Heart right ventricle (tissue), 16 donors: ENCODE measurements around the gene MROH7. TPM values are rescaled to one million over a fixed set of nuclear protein-coding genes. Genes with fewer than 3 reads are reported as not detected.

Experiments
- ATAC-seq, 8 donors: fragments of 200-7000 bp; cut with Tn5 transposase; one replicate each; pipeline ENCODE4 v1.9.1; 2020; ENCODE audit warnings: mild to moderate bottlenecking in 8 of 8, moderate library complexity in 8 of 8, moderate number of reproducible peaks in 1 of 8
- DNase-seq, 2 donors: peaks; one replicate each; pipeline ENCODE4 v3.0.0-alpha.2; 2020
- H3K27ac ChIP-seq, 10 donors: fragments of 200-600 bp; sonication (generic) in 2 of 10; one replicate each; pipeline versions ENCODE4 v1.5.0 to v1.8.0; 2020 to 2022; ENCODE audit warnings: mild to moderate bottlenecking in 3 of 10
- H3K27me3 ChIP-seq, 7 donors: fragments of 200-600 bp; one replicate each; pipeline ENCODE4 v1.8.0; 2021 to 2022; ENCODE audit warnings: mild to moderate bottlenecking in 2 of 7
- H3K36me3 ChIP-seq, 9 donors: fragments of 200-600 bp; sonication (generic) in 1 of 9; one replicate each; pipeline versions ENCODE4 v1.5.0 to v1.8.0; 2020 to 2022; ENCODE audit warnings: mild to moderate bottlenecking in 2 of 9
- H3K4me1 ChIP-seq, 9 donors: fragments of 200-600 bp; sonication (generic) in 1 of 9; one replicate each; pipeline versions ENCODE4 v1.5.0 to v1.8.0; 2020 to 2022; ENCODE audit warnings: mild to moderate bottlenecking in 4 of 9
- H3K4me3 ChIP-seq, 10 donors: fragments of 200-600 bp; sonication (generic) in 2 of 10; one replicate each; pipeline versions ENCODE4 v1.5.0 to v1.8.0; 2020 to 2022; ENCODE audit warnings: mild to moderate bottlenecking in 7 of 10, moderate library complexity in 2 of 10
- H3K9me3 ChIP-seq, 11 donors: fragments of 200-600 bp in 10 of 11; sonication (generic) in 2 of 11; one replicate each; pipeline versions ENCODE4 v1.5.0 to v1.8.0; 2013 to 2022; ENCODE audit warnings: mild to moderate bottlenecking in 2 of 11, control low read depth in 1 of 11, moderate library complexity in 1 of 11
- CTCF ChIP-seq, 9 donors: fragments of 200-600 bp; sonication (generic) in 2 of 9; IDR thresholded peaks; one replicate each; pipeline versions ENCODE4 v1.5.0 to v1.8.0; 2021 to 2022; ENCODE audit warnings: antibody characterized with exemption in 9 of 9, mild to moderate bottlenecking in 5 of 9, moderate library complexity in 1 of 9
- WGBS, 2 donors: extraction: QIAGEN DNeasy Blood & Tissue Kit; methylation state at CpG; one replicate each; pipeline ENCODE4 v1.1.7; 2013; ENCODE audit warnings: inconsistent platforms in 1 of 2; 5-methylcytosine and 5-hydroxymethylcytosine counted together
- intact Hi-C, 10 donors: fragments of 100-400 bp; cut with DNase I; formaldehyde crosslinking; loops; one replicate each; pipeline versions ENCODE4 v1.11.1 to v1.14.2; 2022
- polyA plus RNA-seq, 2 donors: library from polyadenylated mRNA; stranded (reverse); fragments of 200-250 nt; gene quantifications; one replicate each; pipeline ENCODE4 v1.2.3, GENCODE V29; 2013
- total RNA-seq, 10 donors: library from RNA; stranded (reverse); fragmentation: NEBNext Ultra II Directional in 3 of 10; extraction: Animal tissue kit (Norgen Biotek cat#: 25700) in 3 of 10; gene quantifications; one replicate each; pipeline versions ENCODE4 v1.2.1 to v1.2.4, GENCODE V29; 2021 to 2023
- donor health status: Arrhythmogenic right ventricular cardiomyopathy.
- donor health status: ischemic (EF 13 %, LVEDD 7.1; RV severe dilation, severe dysfunction).
- donor health status: healthy with polysubstance abuse.
- donor health status: DM: no; HTN: yes; CAD: no.
- donor health status: DM: no; HTN: no; CAD: no.
- donor health status: ischemic (EF 25% LVEDD 6.9; RV normal size, moderate dysfunction).
- donor health status: ischemic (EF 25% LVEDD 5.7; RV mildly dilated, moderate dysfunction).
- donor health status: healthy.
- donor health status: DM: yes; HTN: yes; CAD: no.
- donor health status: Ischemic cardiomyopathy.
- donor health status: ischemic (EF 35%, LVEDD 5.7; RV mildly dilated, moderate dysfunction).
- donor health status: nonischemic (EF 11% LVEDD 7.7; RV severe dilation, severe dysfunction).
- donor health status: DM: yes; HTN: yes; CAD: no.
- donor health status: PGD.
- donor health status: ischemic (EF 29% LVEDD 5.4; RV normal size, mild dysfunction).
- donor health status: nonischemic (EF 23%, LVEDD 6.1; RV moderate dilation, normal function).

Gene MROH7
- total and polyA plus RNA-seq, 12 donors: 2.1 to 25.8 (median 12.8) TPM

GRCh38 chr1:54695221-54695620 lies 53.6 kb downstream of the MROH7 start:
- 89 to 92% methylated on average over 15 of the region's 15 CpGs for WGBS, 2 donors
- Histone ChIP-seq H3K4me3 (no peak overlapping the region), H3K27ac (no peak overlapping the region), H3K4me1 (no peaks in the 10 kb centered on the region), H3K36me3 (peaks cover 0 to 22% (median 0%) of the 10 kb centered on the region in 9 donors), H3K9me3 (no peaks in the 10 kb centered on the region), H3K27me3 (no peaks in the 10 kb centered on the region)
- no peak for TF ChIP-seq CTCF (IDR thresholded peaks at IDR 0.05)
- intact Hi-C loops: no loop called here
- DNase-seq: no peak
- no peak for ATAC-seq

GRCh38 chr1:54695764-54696163 lies 54.2 kb downstream of the MROH7 start:
- intact Hi-C loops: no loop called here
- H3K27ac ChIP-seq: no peak overlapping the region
- H3K9me3 ChIP-seq: no peaks in the 10 kb centered on the region
- ATAC-seq: no peak
- no peak for TF ChIP-seq CTCF (IDR thresholded peaks at IDR 0.05)
- no peak for DNase-seq
- 85 to 93% methylated on average over 1 of the region's 1 CpG for WGBS, 2 donors
- no peaks in the 10 kb centered on the region for H3K27me3 ChIP-seq
- H3K36me3 ChIP-seq: peaks cover 0 to 23% (median 0%) of the 10 kb centered on the region in 9 donors
- no peak overlapping the region for H3K4me3 ChIP-seq
- H3K4me1 ChIP-seq: no peaks in the 10 kb centered on the region

- 87 to 88% methylated on average over 3 of the region's 3 CpGs for whole genome bisulfite sequencing, 2 donors
- Histone ChIP-seq H3K4me3 (no peak overlapping the region), H3K36me3 (peaks cover 0 to 27% (median 0%) of the 10 kb centered on the region in 9 donors), H3K27ac (no peak overlapping the region), H3K27me3 (no peaks in the 10 kb centered on the region), H3K4me1 (no peaks in the 10 kb centered on the region), H3K9me3 (no peaks in the 10 kb centered on the region)
- intact Hi-C loops: no loop called here
- DNase-seq (no peak), ATAC-seq (no peak)
- no peak for TF ChIP-seq CTCF (IDR thresholded peaks at IDR 0.05)
These were observed 54.7 kb downstream of the MROH7 start for GRCh38 chr1:54696262-54696661.

- ATAC-seq (no peak), DNase-seq (no peak)
- intact Hi-C loops: no loop called here
- Histone ChIP-seq H3K4me1 (no peaks in the 10 kb centered on the region), H3K36me3 (peaks cover 0 to 35% (median 0%) of the 10 kb centered on the region in 9 donors), H3K9me3 (no peaks in the 10 kb centered on the region), H3K4me3 (no peak overlapping the region), H3K27me3 (no peaks in the 10 kb centered on the region), H3K27ac (no peak overlapping the region)
- 72 to 78% methylated on average over 6 of the region's 6 CpGs for WGBS, 2 donors
- no peak for TF ChIP-seq CTCF (IDR thresholded peaks at IDR 0.05)
These were observed 56.3 kb downstream of the MROH7 start for GRCh38 chr1:54697896-54698295.
